Measurements from ENCODE around the gene MPP3. TPM values are rescaled to one million over a fixed set of nuclear protein-coding genes. Genes with fewer than 3 reads are reported as not detected.

Gene MPP3
- total RNA-seq, 4 donors from 2014 or later: 6.8 to 10.7 (median 7.5) TPM

GRCh38 chr17:43766413-43767052 is 66.4 kb downstream of the MPP3 start:
- intact Hi-C loops (cut with DNase I; ENCODE audit: low total_unique reads) (no loop called here), in situ Hi-C loops (cut with MboI; ENCODE audit: low pct_ligation_motif_present in 1 of 4, low pct_unique_long_range_greater_than_20kb in 1 of 4, low sequenced_read_pairs in 3 of 4) (loop anchor here in 2 of 4 donors (10.0 kb wide), 1 partner anchor 192 kb away; no protein-coding TSS in a partner anchor)
- TF ChIP-seq, protein P1, sequence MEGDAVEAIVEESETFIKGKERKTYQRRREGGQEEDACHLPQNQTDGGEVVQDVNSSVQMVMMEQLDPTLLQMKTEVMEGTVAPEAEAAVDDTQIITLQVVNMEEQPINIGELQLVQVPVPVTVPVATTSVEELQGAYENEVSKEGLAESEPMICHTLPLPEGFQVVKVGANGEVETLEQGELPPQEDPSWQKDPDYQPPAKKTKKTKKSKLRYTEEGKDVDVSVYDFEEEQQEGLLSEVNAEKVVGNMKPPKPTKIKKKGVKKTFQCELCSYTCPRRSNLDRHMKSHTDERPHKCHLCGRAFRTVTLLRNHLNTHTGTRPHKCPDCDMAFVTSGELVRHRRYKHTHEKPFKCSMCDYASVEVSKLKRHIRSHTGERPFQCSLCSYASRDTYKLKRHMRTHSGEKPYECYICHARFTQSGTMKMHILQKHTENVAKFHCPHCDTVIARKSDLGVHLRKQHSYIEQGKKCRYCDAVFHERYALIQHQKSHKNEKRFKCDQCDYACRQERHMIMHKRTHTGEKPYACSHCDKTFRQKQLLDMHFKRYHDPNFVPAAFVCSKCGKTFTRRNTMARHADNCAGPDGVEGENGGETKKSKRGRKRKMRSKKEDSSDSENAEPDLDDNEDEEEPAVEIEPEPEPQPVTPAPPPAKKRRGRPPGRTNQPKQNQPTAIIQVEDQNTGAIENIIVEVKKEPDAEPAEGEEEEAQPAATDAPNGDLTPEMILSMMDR (IDR thresholded peaks at IDR 0.05): peak; percentile 67 to 92 (median 84)
- no peak for TF ChIP-seq POLR2AphosphoS5 (IDR thresholded peaks at IDR 0.05)
- DNase-seq: peak; percentile 62
- H3K36me3 ChIP-seq: peaks cover 0 to 32% (median 3%) of the 10 kb centered on the region in 4 donors
- H3K4me1 ChIP-seq: peaks cover 0 to 17% (median 0%) of the 10 kb centered on the region in 4 donors
- no peaks in the 10 kb centered on the region for H3K27me3 ChIP-seq
- 48 to 52% methylated on average over 5 to 7 of the region's 7 CpGs for WGBS, 2 donors (ENCODE audit: low coverage in 1 of 2)
- no peaks in the 10 kb centered on the region for H3K9me3 ChIP-seq
- H3K4me3 ChIP-seq: no peak overlapping the region
- no peak overlapping the region for H3K27ac ChIP-seq

DNA sequence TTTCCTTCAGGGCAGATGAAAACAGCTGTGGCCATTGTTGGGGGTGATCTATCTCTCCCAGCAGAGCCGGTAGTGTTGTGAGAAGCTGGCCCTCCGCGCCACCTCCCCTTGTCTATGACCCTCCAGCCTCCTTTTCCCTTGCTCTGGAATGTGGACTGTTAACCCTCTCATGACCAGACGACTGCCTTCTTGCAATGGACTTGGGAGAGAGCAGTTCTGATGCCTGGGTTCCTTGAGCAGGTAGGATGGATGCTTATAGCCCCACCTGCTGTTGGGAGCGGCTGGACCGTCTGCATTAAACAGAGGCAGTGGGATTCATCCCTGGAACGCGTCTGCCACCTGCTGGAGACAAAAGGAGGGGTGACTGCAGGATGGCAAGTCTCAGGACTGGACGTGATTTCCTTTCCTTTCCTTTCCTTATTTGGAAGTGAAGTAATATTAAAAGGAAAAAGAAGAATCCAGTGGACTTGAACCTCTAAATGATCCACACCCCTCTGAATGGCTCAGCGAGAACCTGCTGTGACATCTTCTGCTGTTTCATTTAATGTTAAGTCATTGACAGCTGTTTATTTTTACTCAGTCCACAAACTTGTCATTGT is 72.6 kb downstream of the MPP3 start:
- in situ Hi-C loops (cut with MboI; ENCODE audit: low pct_ligation_motif_present in 1 of 4, low pct_unique_long_range_greater_than_20kb in 1 of 4, low sequenced_read_pairs in 3 of 4): loop anchor here in 2 of 4 donors (5.0 to 10.0 kb wide), 3 partner anchors 63 to 186 kb away; no protein-coding TSS in a partner anchor
- Histone ChIP-seq H3K27me3 (peaks cover 33% of the 10 kb centered on the region), H3K27ac (peak overlapping the region in 2 of 4 donors; percentile 34 to 38), H3K9me3 (no peaks in the 10 kb centered on the region), H3K4me1 (peaks cover 0 to 10% (median 6%) of the 10 kb centered on the region in 4 donors), H3K4me3 (no peak overlapping the region), H3K36me3 (no peaks in the 10 kb centered on the region)
- intact Hi-C loops (cut with DNase I; ENCODE audit: low total_unique reads): loop anchor here (2.0 kb wide), 1 partner anchor 66 kb away; no protein-coding TSS in a partner anchor
- peak; percentile 96 for DNase-seq
- TF ChIP-seq POLR2A (IDR thresholded peaks at IDR 0.05): no peak
- TF ChIP-seq, protein P1 (IDR thresholded peaks at IDR 0.05): peak; percentile 95 to 99 (median 97)
- WGBS, 2 donors (ENCODE audit: low coverage in 1 of 2): 0 to 9% methylated on average over 1 to 10 of the region's 10 CpGs

- H3K4me3 ChIP-seq: no peak overlapping the region
- H3K27me3 ChIP-seq: peaks cover 38% of the 10 kb centered on the region
- in situ Hi-C loops (cut with MboI; ENCODE audit: low pct_ligation_motif_present in 1 of 4, low pct_unique_long_range_greater_than_20kb in 1 of 4, low sequenced_read_pairs in 3 of 4): loop anchor here (5.0 to 10.0 kb wide), 4 partner anchors 55 to 185 kb away; no protein-coding TSS in a partner anchor
- H3K4me1 ChIP-seq: peaks cover 0 to 14% (median 10%) of the 10 kb centered on the region in 4 donors
- whole genome bisulfite sequencing, 2 donors (ENCODE audit: low coverage in 1 of 2): 70% methylated on average over 7 of the region's 7 CpGs; no CpG with 5 or more reads in 1 of the 2 donors
- H3K27ac ChIP-seq: no peak overlapping the region
- no peak for DNase-seq
- no peaks in the 10 kb centered on the region for H3K36me3 ChIP-seq
- intact Hi-C loops (cut with DNase I; ENCODE audit: low total_unique reads): loop anchor here (2.0 to 10.0 kb wide), 2 partner anchors 65 to 185 kb away; no protein-coding TSS in a partner anchor
- TF ChIP-seq POLR2AphosphoS5 (IDR thresholded peaks at IDR 0.05) (no peak), EP300 (IDR thresholded peaks at IDR 0.05; ENCODE audit: low read depth) (no peak), POLR2A (IDR thresholded peaks at IDR 0.05) (no peak)
- TF ChIP-seq, protein P1 (IDR thresholded peaks at IDR 0.05): no peak
- H3K9me3 ChIP-seq: no peaks in the 10 kb centered on the region
These were observed 73.1 kb downstream of the MPP3 start for GRCh38 chr17:43759836-43760235.

- H3K27ac ChIP-seq: no peak within 1 kb of the TSS
- intact Hi-C loops (cut with DNase I; ENCODE audit: low total_unique reads): loop anchor here (10.0 kb wide), 1 partner anchor 184 kb away; no protein-coding TSS in a partner anchor
- TF ChIP-seq POLR2AphosphoS5 (IDR thresholded peaks at IDR 0.05) (no peak), EP300 (IDR thresholded peaks at IDR 0.05; ENCODE audit: low read depth) (no peak), POLR2A (IDR thresholded peaks at IDR 0.05) (no peak)
- TF ChIP-seq, protein P1 (IDR thresholded peaks at IDR 0.05): no peak
- no peak for DNase-seq
- 84 to 90% methylated on average over 8 to 24 of the region's 24 CpGs for WGBS, 2 donors (ENCODE audit: low coverage in 1 of 2)
- H3K4me3 ChIP-seq: no peak within 1 kb of the TSS
- in situ Hi-C loops (cut with MboI; ENCODE audit: low pct_ligation_motif_present in 1 of 4, low pct_unique_long_range_greater_than_20kb in 1 of 4, low sequenced_read_pairs in 3 of 4): loop anchor here in 2 of 4 donors (10.0 kb wide), 1 partner anchor 54 kb away; no protein-coding TSS in a partner anchor
- peaks cover 50% of the 10 kb centered on the region for H3K27me3 ChIP-seq
- no peaks in the 10 kb centered on the region for H3K36me3 ChIP-seq
- peaks cover 0 to 14% (median 10%) of the 10 kb centered on the region in 4 donors for H3K4me1 ChIP-seq
- no peaks in the 10 kb centered on the region for H3K9me3 ChIP-seq
These were observed 74.3 kb downstream of the MPP3 start, which contains the start of gene SOST for GRCh38 chr17:43758497-43759174. SOST (minus strand) TSS chr17:43758791; CDS start chr17:43758741, 50 bp downstream.
